Tibial artery (tissue), 4 donors: ENCODE measurements around the gene DEFB118.

Experiments used
- DNase-seq, 2 donors: peaks; one replicate each; pipeline ENCODE4 v3.0.0-alpha.2; 2019
- H3K27ac ChIP-seq, 2 donors: fragments of 200-600 bp; sonication (generic) in 1 of 2; 1 replicate in 1 of 2; 2 replicates in 1 of 2; pipeline ENCODE4 v1.5.1; 2018 to 2019; ENCODE audit warnings: mild to moderate bottlenecking in 1 of 2
- H3K27me3 ChIP-seq, 2 donors: fragments of 200-600 bp; sonication (generic) in 1 of 2; one replicate each; pipeline versions ENCODE4 v1.5.1 to v1.6.0; 2016 to 2019
- H3K36me3 ChIP-seq, 3 donors: fragments of 200-600 bp; sonication (generic) in 2 of 3; one replicate each; pipeline ENCODE4 v1.5.1; 2016 to 2019; ENCODE audit warnings: mild to moderate bottlenecking in 2 of 3
- H3K4me1 ChIP-seq, 4 donors: fragments of 200-600 bp; sonication (generic) in 2 of 4; 1 replicate in 3 of 4; 2 replicates in 1 of 4; pipeline ENCODE4 v1.5.1; 2016 to 2019
- H3K4me3 ChIP-seq, 2 donors: fragments of 200-600 bp; sonication (generic) in 1 of 2; 1 replicate in 1 of 2; 2 replicates in 1 of 2; pipeline ENCODE4 v1.5.1; 2018 to 2019; ENCODE audit warnings: mild to moderate bottlenecking in 2 of 2
- H3K9me3 ChIP-seq, 3 donors: fragments of 200-600 bp; sonication (generic) in 1 of 3; one replicate each; pipeline ENCODE4 v1.5.1; 2016 to 2019
- CTCF ChIP-seq, 2 experiments: fragments of 200-600 bp in 1 of 2; fragments of 450-650 bp in 1 of 2; IDR thresholded peaks; one replicate each; pipeline ENCODE4 v1.5.1; 2017 to 2019; ENCODE audit warnings: antibody characterized with exemption in 2 of 2, mild to moderate bottlenecking in 1 of 2, moderate library complexity in 1 of 2
- intact Hi-C: fragments of 100-400 bp; cut with DNase I; formaldehyde crosslinking; loops from one replicate; pipeline ENCODE4 v1.15.0; 2023; ENCODE audit warnings: low total_unique reads

Gene DEFB118

DNA sequence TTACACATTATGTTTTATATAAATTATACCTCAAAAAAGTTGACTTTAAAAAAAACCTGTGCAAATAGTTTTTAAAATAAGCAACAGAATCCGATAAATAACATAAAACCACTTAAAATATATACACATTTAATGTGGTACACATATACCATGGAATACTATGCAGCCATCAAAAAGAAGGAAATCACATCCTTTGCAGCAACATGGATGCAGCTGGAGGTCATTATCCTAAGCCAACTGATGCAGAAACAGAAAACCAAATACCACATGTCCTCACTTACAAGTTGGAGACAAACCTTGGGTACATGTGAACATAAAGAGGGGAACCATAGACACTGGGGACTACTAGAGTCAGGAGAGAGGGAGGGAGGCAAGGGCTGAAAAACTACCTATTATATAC is 41.6 kb downstream of the DEFB118 start:
- DNase-seq, result no peak
- no peak overlapping the region for H3K27ac ChIP-seq
- no peak overlapping the region for H3K4me3 ChIP-seq
- no peaks in the 10 kb centered on the region for H3K36me3 ChIP-seq
- no peaks in the 10 kb centered on the region for H3K9me3 ChIP-seq
- no peaks in the 10 kb centered on the region for H3K4me1 ChIP-seq
- TF ChIP-seq CTCF (IDR thresholded peaks at IDR 0.05), result no peak
- H3K27me3 ChIP-seq, result no peaks in the 10 kb centered on the region
- intact Hi-C loops, result no loop called here

DNA sequence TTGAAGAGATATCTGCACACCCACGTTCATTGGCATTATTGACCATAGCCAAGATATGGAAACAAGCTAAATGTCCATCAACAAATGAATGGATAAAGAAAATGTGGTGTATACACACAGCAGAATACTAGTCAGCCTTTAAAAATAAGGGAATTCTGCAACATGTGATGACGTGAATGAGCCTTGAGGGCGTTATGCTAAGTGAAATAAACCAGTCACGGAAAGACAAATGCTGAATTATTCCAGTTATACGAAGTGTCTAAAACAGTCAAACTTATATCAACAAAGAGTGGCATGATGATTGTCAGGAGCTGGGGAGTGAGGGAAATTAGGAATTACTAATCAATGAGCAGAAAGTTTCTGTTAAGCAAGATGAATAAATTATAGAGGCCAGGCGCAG is 46.0 kb downstream of the DEFB118 start:
- TF ChIP-seq CTCF (IDR thresholded peaks at IDR 0.05), result no peak
- intact Hi-C loops, result no loop called here
- Histone ChIP-seq H3K4me3 (no peak overlapping the region), H3K4me1 (no peaks in the 10 kb centered on the region), H3K9me3 (no peaks in the 10 kb centered on the region), H3K36me3 (no peaks in the 10 kb centered on the region), H3K27me3 (no peaks in the 10 kb centered on the region), H3K27ac (no peak overlapping the region)
- DNase-seq, result no peak

DNA sequence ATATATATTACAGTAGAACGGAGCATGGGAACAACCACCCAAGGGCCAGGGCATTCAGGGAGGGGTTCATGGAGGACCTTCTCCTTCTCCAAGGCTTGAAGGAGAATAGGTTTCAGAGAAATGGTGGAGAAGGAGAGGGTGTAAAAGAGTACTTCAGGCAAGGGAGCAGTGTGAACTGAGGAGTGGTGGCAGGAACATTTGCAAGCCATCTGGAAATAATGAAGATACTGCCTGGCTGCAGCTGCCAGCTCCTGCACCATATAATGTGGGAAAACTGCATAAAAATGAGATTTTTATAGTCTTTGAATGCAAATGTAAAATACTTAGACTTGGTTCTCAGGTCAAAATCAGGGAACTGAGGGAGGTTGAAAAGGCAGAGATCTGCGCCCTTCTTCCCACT is 47.3 kb downstream of the DEFB118 start:
- H3K4me1 ChIP-seq, result no peaks in the 10 kb centered on the region
- no peak overlapping the region for H3K4me3 ChIP-seq
- no peak for TF ChIP-seq CTCF (IDR thresholded peaks at IDR 0.05)
- H3K36me3 ChIP-seq, result no peaks in the 10 kb centered on the region
- H3K27ac ChIP-seq, result no peak overlapping the region
- intact Hi-C loops, result no loop called here
- H3K27me3 ChIP-seq, result no peaks in the 10 kb centered on the region
- DNase-seq, result no peak
- no peaks in the 10 kb centered on the region for H3K9me3 ChIP-seq

GRCh38 chr20:31418307-31418706 is 49.9 kb downstream of the DEFB118 start:
- Histone ChIP-seq H3K27ac (no peak overlapping the region), H3K36me3 (no peaks in the 10 kb centered on the region), H3K27me3 (no peaks in the 10 kb centered on the region), H3K4me3 (no peak overlapping the region), H3K9me3 (no peaks in the 10 kb centered on the region), H3K4me1 (no peaks in the 10 kb centered on the region)
- no peak for DNase-seq
- TF ChIP-seq CTCF (IDR thresholded peaks at IDR 0.05), result no peak
- intact Hi-C loops, result no loop called here
